Mucosa of descending colon (tissue), 3 donors: ENCODE measurements around the gene RNF212. TPM values are rescaled to one million over a fixed set of nuclear protein-coding genes. Genes with fewer than 3 reads are reported as not detected.
A peak's percentile ranks its signal among the peaks of the same experiment; 100 is the strongest.
"Not testable (repeated sequence)": the region's sequence is repeated elsewhere in the genome, so short reads cannot be mapped to it uniquely, and the experiment has no call there.

Experiments
- ATAC-seq: fragments of 200-7000 bp; cut with Tn5 transposase; one replicate; pipeline ENCODE4 v1.9.1; 2020; ENCODE audit warnings: mild to moderate bottlenecking, moderate library complexity
- DNase-seq, 3 donors: peaks; one replicate each; pipeline ENCODE4 v3.0.0-alpha.2; 2020
- H3K36me3 ChIP-seq: fragments of 200-600 bp; one replicate; pipeline ENCODE4 v1.8.0; 2021; ENCODE audit warnings: low read depth, mild to moderate bottlenecking
- H3K4me1 ChIP-seq: fragments of 200-600 bp; one replicate; pipeline ENCODE4 v1.8.0; 2021; ENCODE audit warnings: low read depth, mild to moderate bottlenecking
- H3K4me3 ChIP-seq: fragments of 200-600 bp; one replicate; pipeline ENCODE4 v1.8.0; 2021; ENCODE audit warnings: mild to moderate bottlenecking
- H3K9me3 ChIP-seq: fragments of 200-600 bp; one replicate; pipeline ENCODE4 v1.8.0; 2021; ENCODE audit warnings: mild to moderate bottlenecking
- CTCF ChIP-seq: fragments of 200-600 bp; IDR thresholded peaks from one replicate; pipeline ENCODE4 v1.8.0; 2022; ENCODE audit warnings: antibody characterized with exemption, mild to moderate bottlenecking
- intact Hi-C, 2 donors: fragments of 100-400 bp; cut with DNase I in 1 of 2; cut with micrococcal nuclease in 1 of 2; formaldehyde crosslinking; loops; one replicate each; pipeline versions ENCODE4 v1.11.0 to v1.11.1; 2022; cut with DNase I, micrococcal nuclease
- total RNA-seq, 3 donors: library from RNA; stranded (reverse); fragmentation: NEBNext Ultra II Directional in 2 of 3; extraction: Animal tissue kit (Norgen Biotek cat#: 25700) in 2 of 3; gene quantifications; one replicate each; pipeline versions ENCODE4 v1.2.1 to v1.2.4, GENCODE V29; 2021 to 2023
- donor health status: DM: no; HTN: no; CAD: no; lungs with moderate emphysema.
- donor health status: DM: no; HTN: no; CAD: no.
- donor health status: DM: no; HTN: yes; CAD: no.

Gene RNF212
- total RNA-seq, 3 donors from 2014 or later, result 2.3 to 4.9 (median 3.9) TPM

DNA sequence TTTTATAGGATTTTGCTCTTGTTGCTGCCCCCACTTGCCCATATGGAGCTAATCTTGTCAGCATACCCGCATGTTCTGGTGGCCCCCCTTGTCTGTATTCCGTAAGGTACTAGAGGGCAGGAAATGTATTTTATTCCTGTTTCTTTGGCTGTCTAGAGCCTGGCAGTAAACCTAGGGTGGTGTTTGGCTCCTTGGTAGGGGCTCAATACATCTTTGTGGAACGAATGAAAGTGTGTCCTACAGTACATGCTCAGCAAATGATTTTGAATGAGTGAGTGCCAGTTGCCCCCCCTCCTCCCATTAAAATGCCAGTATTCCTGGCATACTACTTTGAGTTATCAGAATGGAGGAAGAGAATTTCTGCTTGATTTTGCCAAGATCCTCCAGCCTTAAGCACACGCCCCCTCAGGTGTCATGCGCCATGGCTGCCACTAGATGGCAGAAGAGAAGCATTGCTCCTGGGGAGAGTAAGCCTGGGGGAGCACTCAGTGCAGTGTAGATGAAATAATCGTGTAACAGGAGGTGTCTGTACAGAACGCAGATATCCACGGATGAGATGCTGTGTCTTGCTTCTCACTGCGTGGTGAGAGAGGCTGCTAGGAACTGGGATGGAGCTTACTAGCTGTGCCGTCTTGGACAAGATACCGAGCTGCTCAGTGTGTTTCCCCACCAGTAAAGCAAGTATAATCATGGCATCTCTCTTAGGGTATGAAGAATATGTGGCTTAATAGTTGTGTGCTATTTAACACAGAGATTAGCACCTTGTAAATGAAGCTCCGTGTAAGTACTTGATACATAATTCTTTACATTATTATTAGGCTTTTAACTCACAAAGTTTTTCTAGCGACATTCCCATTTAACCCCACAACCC is 17.2 kb upstream of the RNF212 start:
- no peaks in the 10 kb centered on the region for H3K9me3 ChIP-seq
- no peak overlapping the region for H3K4me3 ChIP-seq
- intact Hi-C loops, result loop anchor here (10.0 kb wide), 2 partner anchors 134 to 224 kb away; no protein-coding TSS in a partner anchor
- ATAC-seq (peak; percentile 99), DNase-seq (peak; percentile 63 to 81 (median 69))
- peak; percentile 99 for TF ChIP-seq CTCF
- H3K36me3 ChIP-seq, result no peaks in the 10 kb centered on the region
- no peaks in the 10 kb centered on the region for H3K4me1 ChIP-seq

GRCh38 chr4:1126506-1126905 is 13.1 kb upstream of the RNF212 start:
- TF ChIP-seq CTCF, result no peak
- DNase-seq, result no peak
- no peaks in the 10 kb centered on the region for H3K9me3 ChIP-seq
- no peaks in the 10 kb centered on the region for H3K4me1 ChIP-seq
- H3K4me3 ChIP-seq, result no peak overlapping the region
- H3K36me3 ChIP-seq, result no peaks in the 10 kb centered on the region
- intact Hi-C loops, result no loop called here
- no peak for ATAC-seq

- ATAC-seq, H3K36me3 ChIP-seq, H3K4me1 ChIP-seq, H3K4me3 ChIP-seq, intact Hi-C loops, H3K9me3 ChIP-seq, DNase-seq: not testable (repeated sequence)
These were observed 12.1 kb upstream of the RNF212 start for GRCh38 chr4:1125466-1125865.

- Histone ChIP-seq H3K9me3 (no peaks in the 10 kb centered on the region), H3K4me1 (no peaks in the 10 kb centered on the region), H3K4me3 (no peak overlapping the region), H3K36me3 (no peaks in the 10 kb centered on the region)
- DNase-seq (no peak), ATAC-seq (no peak)
- no peak for TF ChIP-seq CTCF
- intact Hi-C loops, result no loop called here
These were observed 11.5 kb upstream of the RNF212 start for GRCh38 chr4:1124818-1125217.

GRCh38 chr4:1122505-1122904 is 9.1 kb upstream of the RNF212 start:
- H3K36me3 ChIP-seq, result no peaks in the 10 kb centered on the region
- DNase-seq, result no peak
- TF ChIP-seq CTCF, result no peak
- no peaks in the 10 kb centered on the region for H3K9me3 ChIP-seq
- intact Hi-C loops, result no loop called here
- ATAC-seq, result peak; percentile 80
- H3K4me3 ChIP-seq, result no peak overlapping the region
- H3K4me1 ChIP-seq, result no peaks in the 10 kb centered on the region

DNA sequence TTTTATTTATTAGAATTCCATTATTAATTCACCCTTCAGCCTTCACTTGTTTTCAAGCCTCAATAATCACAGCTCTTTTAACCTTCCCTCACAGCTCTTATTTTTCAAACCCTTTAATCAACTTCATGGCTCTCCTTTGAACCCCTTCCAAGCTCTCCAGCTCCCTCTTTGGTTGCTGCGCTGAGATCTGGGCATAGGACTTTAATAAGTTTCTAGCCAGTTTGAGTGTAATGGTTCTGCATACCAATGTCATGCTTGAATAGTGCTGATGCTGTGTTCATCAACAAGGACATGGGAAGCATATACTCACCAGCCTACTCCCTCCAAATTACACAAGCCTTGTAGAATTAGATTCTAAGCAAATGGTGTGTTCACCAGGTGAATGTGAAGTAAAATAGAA is 3.5 kb upstream of the RNF212 start:
- Histone ChIP-seq H3K36me3 (no peaks in the 10 kb centered on the region), H3K4me1 (no peaks in the 10 kb centered on the region), H3K9me3 (no peaks in the 10 kb centered on the region), H3K4me3 (no peak overlapping the region)
- intact Hi-C loops, result no loop called here
- ATAC-seq (no peak), DNase-seq (no peak)
- TF ChIP-seq CTCF, result no peak
